A549 treated with CORT108297 at 1 μM for 4 hours (cell line): Measurements from ENCODE around the gene SELENOH. TPM values are rescaled to one million over a fixed set of nuclear protein-coding genes. Genes with fewer than 3 reads are reported as not detected.

Experiments used
- total RNA-seq: library from RNA; stranded (reverse); fragments of 200-300 nt; extraction: Qiagen RNA extraction; gene quantifications from 5 replicates; pipeline ENCODE4 v1.2.3, GENCODE V29; 2022

Gene SELENOH, protein sequence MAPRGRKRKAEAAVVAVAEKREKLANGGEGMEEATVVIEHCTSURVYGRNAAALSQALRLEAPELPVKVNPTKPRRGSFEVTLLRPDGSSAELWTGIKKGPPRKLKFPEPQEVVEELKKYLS
- total RNA-seq = 107 to 150 TPM (median 144 TPM) in 5 replicates

GRCh38 chr11:57741132-57742086 lies at the start of gene SELENOH:
TSS of gene SELENOH (plus strand) at chr11:57741491. CDS start at chr11:57741596, 105 bp downstream.

DNA sequence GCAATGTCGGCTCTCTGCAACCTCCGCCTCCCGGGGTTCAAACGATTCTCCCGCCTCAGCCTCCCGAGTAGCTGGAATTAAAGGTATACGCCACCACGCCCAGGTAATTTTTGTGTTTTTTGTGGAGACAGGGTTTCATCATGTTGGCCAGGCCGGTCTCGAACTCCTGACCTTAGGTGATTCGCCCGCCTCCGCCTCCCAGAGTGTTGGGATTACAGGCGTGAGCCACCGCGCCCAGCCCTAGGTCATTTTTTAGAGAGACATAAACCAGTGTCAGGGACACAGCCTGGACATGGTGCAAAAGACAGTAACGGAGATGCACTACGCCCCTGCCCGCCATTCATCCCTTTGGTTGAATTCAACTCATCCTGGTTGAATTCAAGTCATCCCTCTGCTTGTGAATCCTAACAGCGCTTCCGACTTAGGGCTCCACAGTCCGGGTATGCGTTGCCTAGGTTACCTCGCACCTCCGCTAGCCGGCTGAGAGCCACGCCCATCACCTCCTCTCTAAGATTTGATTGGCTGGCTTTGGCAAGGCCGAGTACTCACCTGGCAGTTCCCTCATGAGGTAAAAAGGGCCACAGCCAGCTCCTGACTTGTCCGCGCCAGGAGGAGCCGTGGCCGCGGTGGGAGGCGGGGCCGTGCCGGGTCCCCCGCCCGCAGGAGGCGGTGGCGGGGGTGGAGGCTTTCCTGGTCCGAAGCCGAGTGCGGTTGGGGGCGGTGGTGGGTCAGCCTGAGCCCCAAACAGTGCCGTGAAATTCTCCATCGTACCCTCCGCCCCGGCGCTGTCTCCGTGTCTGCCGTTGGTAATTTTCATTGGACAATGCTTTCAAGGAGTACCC lies 29.7 kb upstream of the SELENOH start, which contains the start of gene MED19:
MED19 (minus strand) TSS at position 802 of the 842 bp plus-strand sequence; CDS start at position 766, 36 bp downstream.

DNA sequence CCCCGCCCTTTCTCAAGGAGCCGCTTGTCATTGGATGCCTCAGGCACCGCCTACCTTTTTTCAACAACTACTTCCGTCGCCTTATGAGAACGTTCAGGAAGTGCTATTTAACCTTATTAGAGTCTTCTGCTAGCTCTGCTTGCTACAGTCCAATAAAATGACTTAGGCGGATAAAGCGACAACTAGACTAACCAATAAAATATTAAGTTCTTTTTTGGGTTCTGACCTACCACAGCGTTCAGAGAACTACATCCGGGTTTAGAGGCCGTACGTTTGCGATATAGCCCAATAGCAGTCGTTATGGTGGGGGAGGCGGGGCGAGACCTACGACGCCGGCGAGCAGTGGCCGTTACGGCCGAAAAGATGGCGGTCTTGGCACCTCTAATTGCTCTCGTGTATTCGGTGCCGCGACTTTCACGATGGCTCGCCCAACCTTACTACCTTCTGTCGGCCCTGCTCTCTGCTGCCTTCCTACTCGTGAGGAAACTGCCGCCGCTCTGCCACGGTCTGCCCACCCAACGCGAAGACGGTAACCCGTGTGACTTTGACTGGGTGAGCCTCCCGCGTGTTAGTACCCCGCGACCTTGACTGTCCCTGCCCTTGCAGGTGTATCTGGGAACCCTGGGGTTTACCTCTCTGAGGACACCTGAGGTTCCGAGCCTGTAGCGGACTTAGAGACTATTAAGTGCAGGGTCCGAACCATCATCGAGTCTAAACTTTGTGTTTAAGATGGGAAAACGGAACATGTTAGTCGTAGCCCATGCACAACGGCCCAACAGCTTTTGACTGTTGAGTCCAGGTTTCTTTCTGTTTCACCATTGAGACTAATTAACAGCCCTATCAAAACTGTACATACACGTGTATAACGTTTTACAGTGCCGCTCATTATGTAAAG lies 28.8 kb upstream of the SELENOH start, which contains the start of gene TMX2:
TMX2 (plus strand) TSS at position 338 of the 895 bp plus-strand sequence; CDS start at position 364, 26 bp downstream.

GRCh38 chr11:57751676-57752253 lies 10.5 kb downstream of the SELENOH start, which contains the start of gene BTBD18:
TSS of gene BTBD18 (minus strand) at chr11:57751819. CDS start at chr11:57751188, 631 bp downstream.

GRCh38 chr11:57761301-57762234 lies 20.3 kb downstream of the SELENOH start, which contains the start of gene CTNND1:
TSS of gene CTNND1 (plus strand) at chr11:57761802. CDS start at chr11:57791479, 29,677 bp downstream.

Other genes starting within 250 kb of the SELENOH start
- gene SLC43A1, start 225.8 kb upstream of the SELENOH start, total RNA-seq = 2.7 to 3.2 TPM (median 3.1 TPM) in 5 replicates
- 161 to 178 TPM (median 168 TPM) in 5 replicates for gene TIMM10, start 210.7 kb upstream of the SELENOH start, total RNA-seq
- gene SMTNL1, start 203.9 kb upstream of the SELENOH start, total RNA-seq = not detected in 5 replicates
- 31.0 to 34.0 TPM (median 32.4 TPM) in 5 replicates for gene UBE2L6, start 173.8 kb upstream of the SELENOH start, total RNA-seq
- gene SERPING1, start 143.8 kb upstream of the SELENOH start, total RNA-seq = 0.38 to 0.85 TPM (median 0.66 TPM) in 5 replicates
- 0.22 to 0.47 TPM (median 0.27 TPM) in 5 replicates for gene YPEL4, start 91.6 kb upstream of the SELENOH start, total RNA-seq
- gene CLP1, start 83.7 kb upstream of the SELENOH start, total RNA-seq = 27.6 to 32.6 TPM (median 29.4 TPM) in 5 replicates
- 67.9 to 77.1 TPM (median 72.5 TPM) in 5 replicates for gene ZDHHC5, start 73.4 kb upstream of the SELENOH start, total RNA-seq
- 29.7 to 35.5 TPM (median 32.1 TPM) in 5 replicates for gene MED19, start 29.3 kb upstream of the SELENOH start, total RNA-seq
- 145 to 167 TPM (median 157 TPM) in 5 replicates for gene TMX2, start 28.9 kb upstream of the SELENOH start, total RNA-seq
- not detected in 5 replicates for gene BTBD18, start 10.3 kb downstream of the SELENOH start, total RNA-seq
- gene CTNND1, start 20.3 kb downstream of the SELENOH start, total RNA-seq = 55.5 to 67.5 TPM (median 65.0 TPM) in 5 replicates